Calu3 (cell line): Measurements from ENCODE around the gene ADAMTS18. TPM values are rescaled to one million over a fixed set of nuclear protein-coding genes. Genes with fewer than 3 reads are reported as not detected.

Source experiments
- BruUV-seq: library from RNA; stranded (reverse); fragments of 400-500 nt; replicated peaks from 2 replicates; lab custom pipeline; 2021; lab: Mats Ljungman, UMichigan
- CTCF ChIA-PET: fragments of 300-600 bp; sonication (Branson Sonifier 250); formaldehyde crosslinking; loops from one replicate; lab custom pipeline; 2022; ENCODE audit warnings: antibody characterized with exemption; lab: Charles Lee
- DNase-seq: peaks from one replicate; pipeline ENCODE4 v3.0.0; 2022
- H3K27ac Mint-ChIP-seq: one replicate; pipeline ENCODE4 v1.8.0; 2022; ENCODE audit warnings: mixed read lengths; ENCODE audit not compliant: unreplicated experiment
- H3K27me3 Mint-ChIP-seq: one replicate; pipeline ENCODE4 v1.8.0; 2022; ENCODE audit warnings: mixed read lengths; ENCODE audit not compliant: unreplicated experiment
- H3K36me3 Mint-ChIP-seq: one replicate; pipeline ENCODE4 v1.8.0; 2022; ENCODE audit warnings: mild to moderate bottlenecking, moderate library complexity, mixed read lengths; ENCODE audit not compliant: insufficient read depth, unreplicated experiment
- H3K4me1 Mint-ChIP-seq: one replicate; pipeline ENCODE4 v1.8.0; 2022; ENCODE audit warnings: mild to moderate bottlenecking, low read depth, mixed read lengths; ENCODE audit not compliant: unreplicated experiment
- H3K4me3 Mint-ChIP-seq: one replicate; pipeline ENCODE4 v1.8.0; 2022; ENCODE audit warnings: mild to moderate bottlenecking, low read depth, moderate library complexity, mixed read lengths; ENCODE audit not compliant: unreplicated experiment
- H3K9me3 Mint-ChIP-seq: one replicate; pipeline ENCODE4 v1.8.0; 2022; ENCODE audit warnings: low read depth, mixed read lengths; ENCODE audit not compliant: unreplicated experiment
- CTCF ChIP-seq: fragments of 200-600 bp; IDR thresholded peaks from one replicate; pipeline ENCODE4 v1.8.0; 2022; ENCODE audit warnings: antibody characterized with exemption; ENCODE audit not compliant: unreplicated experiment
- intact Hi-C: fragments of 100-400 bp; cut with micrococcal nuclease; formaldehyde crosslinking; loops from one replicate; pipeline ENCODE4 v1.10.0; 2022; ENCODE audit not compliant: unreplicated experiment
- total RNA-seq: library from RNA; stranded (reverse); gene quantifications from 2 replicates; pipeline ENCODE4 v1.2.3, GENCODE V29; 2022

Gene ADAMTS18
- total RNA-seq, 1 experiment from 2014 or later: not detected

GRCh38 chr16:77335652-77336234 is 99.1 kb downstream of the ADAMTS18 start:
- CTCF ChIA-PET: no interaction called here
- no peaks in the 10 kb centered on the region for H3K9me3 Mint-ChIP-seq
- H3K4me3 Mint-ChIP-seq: no peak overlapping the region
- TF ChIP-seq CTCF: no peak
- H3K27ac Mint-ChIP-seq: peak overlapping the region; percentile 61
- intact Hi-C loops: no loop called here
- DNase-seq: peak; percentile 10
- no TSS peak for BruUV-seq
- H3K36me3 Mint-ChIP-seq: peaks cover 4% of the 10 kb centered on the region
- H3K4me1 Mint-ChIP-seq: peaks cover 11% of the 10 kb centered on the region
- H3K27me3 Mint-ChIP-seq: no peaks in the 10 kb centered on the region

- no peaks in the 10 kb centered on the region for H3K27me3 Mint-ChIP-seq
- peaks cover 11% of the 10 kb centered on the region for H3K4me1 Mint-ChIP-seq
- peaks cover 4% of the 10 kb centered on the region for H3K36me3 Mint-ChIP-seq
- TF ChIP-seq CTCF: no peak
- no peak overlapping the region for H3K27ac Mint-ChIP-seq
- intact Hi-C loops: no loop called here
- CTCF ChIA-PET: no interaction called here
- H3K9me3 Mint-ChIP-seq: no peaks in the 10 kb centered on the region
- no peak overlapping the region for H3K4me3 Mint-ChIP-seq
- no TSS peak for BruUV-seq
- DNase-seq: no peak
Measured at GRCh38 chr16:77332792-77333191, 102.0 kb downstream of the ADAMTS18 start.

- no peaks in the 10 kb centered on the region for H3K9me3 Mint-ChIP-seq
- DNase-seq: no peak
- H3K27me3 Mint-ChIP-seq: no peaks in the 10 kb centered on the region
- no peak overlapping the region for H3K4me3 Mint-ChIP-seq
- no peak for TF ChIP-seq CTCF
- H3K4me1 Mint-ChIP-seq: peaks cover 11% of the 10 kb centered on the region
- CTCF ChIA-PET: no interaction called here
- H3K36me3 Mint-ChIP-seq: peaks cover 4% of the 10 kb centered on the region
- no peak overlapping the region for H3K27ac Mint-ChIP-seq
- intact Hi-C loops: no loop called here
- BruUV-seq: no TSS peak
Measured at GRCh38 chr16:77331802-77332586, 102.8 kb downstream of the ADAMTS18 start.

- no peak for TF ChIP-seq CTCF
- Mint-ChIP-seq H3K36me3 (peaks cover 4% of the 10 kb centered on the region), H3K9me3 (peaks cover 2% of the 10 kb centered on the region), H3K4me3 (no peak overlapping the region), H3K27me3 (no peaks in the 10 kb centered on the region), H3K27ac (no peak overlapping the region), H3K4me1 (peaks cover 7% of the 10 kb centered on the region)
- intact Hi-C loops: no loop called here
- no TSS peak for BruUV-seq
- CTCF ChIA-PET: no interaction called here
- no peak for DNase-seq
Measured at GRCh38 chr16:77331043-77331442, 103.8 kb downstream of the ADAMTS18 start.
